Glomerular visceral epithelial cell (primary cell): ENCODE data around the gene GLT8D2.

Source experiments
- DNase-seq: peaks from one replicate; pipeline ENCODE4 v3.0.0-alpha.2; 2016; ENCODE audit errors: extremely low spot score

Gene GLT8D2

GRCh38 chr12:104000807-104001434, 49.1 kb downstream of the GLT8D2 start:
- no peak for DNase-seq

- DNase-seq, result no peak
These were observed 51.0 kb downstream of the GLT8D2 start for GRCh38 chr12:103998976-103999375.

- DNase-seq, result no peak
These were observed 52.6 kb downstream of the GLT8D2 start for GRCh38 chr12:103997286-103997900.

GRCh38 chr12:103996595-103996994, 53.4 kb downstream of the GLT8D2 start:
- no peak for DNase-seq

GRCh38 chr12:103994235-103994634, 55.8 kb downstream of the GLT8D2 start:
- DNase-seq, result no peak

- no peak for DNase-seq
These were observed 63.2 kb downstream of the GLT8D2 start for GRCh38 chr12:103986829-103987228.

- no peak for DNase-seq
These were observed 71.5 kb downstream of the GLT8D2 start for GRCh38 chr12:103978384-103978982.

GRCh38 chr12:103975368-103975767, 74.6 kb downstream of the GLT8D2 start:
- no peak for DNase-seq

- DNase-seq, result no peak
These were observed 76.1 kb downstream of the GLT8D2 start for GRCh38 chr12:103973909-103974308.

GRCh38 chr12:103969391-103969790, 80.6 kb downstream of the GLT8D2 start:
- DNase-seq, result no peak

- DNase-seq, result no peak
These were observed 83.3 kb downstream of the GLT8D2 start for GRCh38 chr12:103966736-103967135.

- peak; percentile 98 for DNase-seq
These were observed 84.1 kb downstream of the GLT8D2 start, which contains the start of gene TDG for GRCh38 chr12:103965590-103966504. Gene TDG (plus strand): TSS chr12:103965872. CDS start chr12:103966038, 166 bp downstream.

GRCh38 chr12:103965255-103965589, 84.8 kb downstream of the GLT8D2 start:
- DNase-seq, result no peak

GRCh38 chr12:103964805-103965204, 85.2 kb downstream of the GLT8D2 start:
- no peak for DNase-seq

GRCh38 chr12:103962493-103962892, 87.5 kb downstream of the GLT8D2 start:
- no peak for DNase-seq

- no peak for DNase-seq
These were observed 89.3 kb downstream of the GLT8D2 start for GRCh38 chr12:103960616-103961227.

GRCh38 chr12:103958621-103959020, 91.4 kb downstream of the GLT8D2 start:
- no peak for DNase-seq

- no peak for DNase-seq
These were observed 92.1 kb downstream of the GLT8D2 start for GRCh38 chr12:103957865-103958388.

GRCh38 chr12:103956509-103957027, 93.4 kb downstream of the GLT8D2 start:
- DNase-seq, result peak; percentile 19

GRCh38 chr12:103955811-103956508, 94.0 kb downstream of the GLT8D2 start:
- DNase-seq, result no peak

- DNase-seq, result no peak
These were observed 97.5 kb downstream of the GLT8D2 start for GRCh38 chr12:103952497-103952896.
